Type B pancreatic cell (in vitro differentiated cells): Measurements from ENCODE around the gene TMEM117. TPM values are rescaled to one million over a fixed set of nuclear protein-coding genes. Genes with fewer than 3 reads are reported as not detected.

Experiments used
- DNase-seq: peaks from one replicate; pipeline ENCODE4 v3.0.0; 2021; ENCODE audit warnings: mixed read lengths; ENCODE audit not compliant: unreplicated experiment; ENCODE audit errors: extremely low spot score
- H3K27ac Mint-ChIP-seq: 2 replicates; pipeline ENCODE4 v1.8.0; 2021; ENCODE audit warnings: mild to moderate bottlenecking, mixed read lengths
- H3K27me3 Mint-ChIP-seq: 2 replicates; pipeline ENCODE4 v1.8.0; 2021; ENCODE audit warnings: mixed read lengths
- H3K36me3 Mint-ChIP-seq: 2 replicates; pipeline ENCODE4 v1.8.0; 2021; ENCODE audit warnings: mixed read lengths
- H3K4me1 Mint-ChIP-seq: one replicate; pipeline ENCODE4 v1.8.0; 2021; ENCODE audit warnings: mixed read lengths; ENCODE audit not compliant: unreplicated experiment
- H3K4me3 Mint-ChIP-seq: 2 replicates; pipeline ENCODE4 v1.8.0; 2021; ENCODE audit warnings: mild to moderate bottlenecking, mixed read lengths
- H3K9me3 Mint-ChIP-seq: 2 replicates; pipeline ENCODE4 v1.8.0; 2021; ENCODE audit warnings: mixed read lengths
- total RNA-seq: library from RNA; stranded (reverse); gene quantifications from 2 replicates; pipeline ENCODE4 v1.2.1, GENCODE V29; 2021; ENCODE audit warnings: low replicate concordance
- TF ChIP-seq, protein P1 (sequence below): fragments of 200-600 bp; sonication (generic); conservative IDR thresholded peaks from 2 replicates; pipeline ENCODE4 v1.5.0; 2021; ENCODE audit warnings: antibody characterized with exemption, mild to moderate bottlenecking

The TMEM117 gene
- total RNA-seq, 1 donor from 2014 or later, result 14.3 TPM

GRCh38 chr12:43882578-43883178 is 46.8 kb downstream of the TMEM117 start:
- no peak for DNase-seq
- Mint-ChIP-seq H3K4me3 (peak overlapping the region; percentile 50), H3K27me3 (no peaks in the 10 kb centered on the region), H3K9me3 (no peaks in the 10 kb centered on the region), H3K36me3 (peaks cover 4% of the 10 kb centered on the region), H3K4me1 (peaks cover 23% of the 10 kb centered on the region), H3K27ac (peak overlapping the region; percentile 13)
- TF ChIP-seq, protein P1, sequence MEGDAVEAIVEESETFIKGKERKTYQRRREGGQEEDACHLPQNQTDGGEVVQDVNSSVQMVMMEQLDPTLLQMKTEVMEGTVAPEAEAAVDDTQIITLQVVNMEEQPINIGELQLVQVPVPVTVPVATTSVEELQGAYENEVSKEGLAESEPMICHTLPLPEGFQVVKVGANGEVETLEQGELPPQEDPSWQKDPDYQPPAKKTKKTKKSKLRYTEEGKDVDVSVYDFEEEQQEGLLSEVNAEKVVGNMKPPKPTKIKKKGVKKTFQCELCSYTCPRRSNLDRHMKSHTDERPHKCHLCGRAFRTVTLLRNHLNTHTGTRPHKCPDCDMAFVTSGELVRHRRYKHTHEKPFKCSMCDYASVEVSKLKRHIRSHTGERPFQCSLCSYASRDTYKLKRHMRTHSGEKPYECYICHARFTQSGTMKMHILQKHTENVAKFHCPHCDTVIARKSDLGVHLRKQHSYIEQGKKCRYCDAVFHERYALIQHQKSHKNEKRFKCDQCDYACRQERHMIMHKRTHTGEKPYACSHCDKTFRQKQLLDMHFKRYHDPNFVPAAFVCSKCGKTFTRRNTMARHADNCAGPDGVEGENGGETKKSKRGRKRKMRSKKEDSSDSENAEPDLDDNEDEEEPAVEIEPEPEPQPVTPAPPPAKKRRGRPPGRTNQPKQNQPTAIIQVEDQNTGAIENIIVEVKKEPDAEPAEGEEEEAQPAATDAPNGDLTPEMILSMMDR, result peak; percentile 93

- TF ChIP-seq, protein P1, result no peak
- peaks cover 4% of the 10 kb centered on the region for H3K36me3 Mint-ChIP-seq
- H3K27ac Mint-ChIP-seq, result no peak overlapping the region
- H3K27me3 Mint-ChIP-seq, result no peaks in the 10 kb centered on the region
- H3K9me3 Mint-ChIP-seq, result no peaks in the 10 kb centered on the region
- DNase-seq, result no peak
- peaks cover 23% of the 10 kb centered on the region for H3K4me1 Mint-ChIP-seq
- no peak overlapping the region for H3K4me3 Mint-ChIP-seq
Measured at GRCh38 chr12:43883311-43883710, 47.4 kb downstream of the TMEM117 start.

DNA sequence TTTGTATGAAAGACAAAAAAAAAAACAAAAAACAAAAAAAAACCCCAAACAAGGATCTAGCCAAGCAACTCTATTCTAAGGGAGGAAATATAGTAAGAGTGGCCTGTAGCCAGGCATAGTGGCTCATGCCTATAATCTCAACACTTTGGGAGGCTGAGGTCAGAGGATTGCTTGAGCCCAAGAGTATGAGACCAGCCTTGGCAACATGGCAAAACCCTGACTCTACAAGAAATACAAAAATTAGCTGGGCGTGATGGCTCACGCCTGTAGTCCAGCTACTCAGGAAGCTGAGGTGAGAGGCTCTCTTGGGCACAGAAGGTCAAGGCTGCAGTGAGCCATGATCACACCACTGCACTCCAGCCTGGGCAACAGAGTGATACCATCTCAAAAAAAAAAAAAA is 47.9 kb downstream of the TMEM117 start:
- Mint-ChIP-seq H3K4me1 (peaks cover 23% of the 10 kb centered on the region), H3K36me3 (peaks cover 4% of the 10 kb centered on the region), H3K27me3 (no peaks in the 10 kb centered on the region), H3K4me3 (no peak overlapping the region), H3K9me3 (no peaks in the 10 kb centered on the region), H3K27ac (no peak overlapping the region)
- DNase-seq, result no peak
- TF ChIP-seq, protein P1, result no peak

DNA sequence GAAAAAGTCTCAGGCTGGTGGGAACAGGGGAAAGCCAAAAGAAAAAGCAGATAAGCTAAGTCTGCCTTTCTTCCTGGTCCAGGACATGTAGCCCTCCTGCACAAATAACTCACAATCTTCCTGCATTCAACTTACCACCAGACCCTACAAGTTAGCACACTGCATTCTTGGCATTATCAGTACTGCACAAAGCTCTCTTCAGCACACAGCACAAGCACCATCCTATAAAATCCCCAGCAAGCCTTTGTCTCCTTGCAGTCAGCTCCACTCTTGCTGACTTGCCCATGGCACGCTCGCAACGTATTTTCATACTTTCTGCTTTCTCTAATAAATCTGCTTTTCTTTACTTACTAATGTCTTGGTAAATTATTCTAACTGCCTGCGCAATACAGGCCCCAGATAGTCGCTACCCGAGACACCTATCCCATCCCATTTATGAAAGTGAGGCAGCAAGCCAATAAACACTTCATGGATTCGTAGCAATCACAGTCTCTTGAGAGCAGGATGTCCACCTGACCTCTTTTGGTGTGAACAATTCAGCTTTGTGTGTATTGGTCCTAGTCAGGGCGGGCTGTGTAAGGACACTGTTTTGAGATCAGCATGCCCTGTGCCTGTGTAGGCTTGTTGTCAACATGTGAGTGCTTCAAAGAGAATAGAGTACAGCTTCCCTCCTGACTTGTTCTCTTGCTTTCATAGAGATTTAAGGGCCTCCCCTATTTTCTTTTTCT is 49.0 kb downstream of the TMEM117 start:
- Mint-ChIP-seq H3K27ac (peak overlapping the region; percentile 17), H3K4me1 (peaks cover 16% of the 10 kb centered on the region), H3K4me3 (peak overlapping the region; percentile 5)

GRCh38 chr12:43887397-43887796 is 51.5 kb downstream of the TMEM117 start:
- Mint-ChIP-seq H3K4me1 (peaks cover 10% of the 10 kb centered on the region), H3K27ac (no peak overlapping the region), H3K9me3 (no peaks in the 10 kb centered on the region), H3K27me3 (no peaks in the 10 kb centered on the region), H3K4me3 (no peak overlapping the region), H3K36me3 (peaks cover 4% of the 10 kb centered on the region)
- TF ChIP-seq, protein P1, result no peak
- DNase-seq, result no peak

More for the DNA sequence above, 49.0 kb downstream of the TMEM117 start:
- no peak for DNase-seq
- no peaks in the 10 kb centered on the region for H3K27me3 Mint-ChIP-seq
- H3K9me3 Mint-ChIP-seq, result no peaks in the 10 kb centered on the region
- H3K36me3 Mint-ChIP-seq, result peaks cover 4% of the 10 kb centered on the region
- TF ChIP-seq, protein P1, result no peak
